ENCODE results near the gene PPCDC.

Gene PPCDC

DNA sequence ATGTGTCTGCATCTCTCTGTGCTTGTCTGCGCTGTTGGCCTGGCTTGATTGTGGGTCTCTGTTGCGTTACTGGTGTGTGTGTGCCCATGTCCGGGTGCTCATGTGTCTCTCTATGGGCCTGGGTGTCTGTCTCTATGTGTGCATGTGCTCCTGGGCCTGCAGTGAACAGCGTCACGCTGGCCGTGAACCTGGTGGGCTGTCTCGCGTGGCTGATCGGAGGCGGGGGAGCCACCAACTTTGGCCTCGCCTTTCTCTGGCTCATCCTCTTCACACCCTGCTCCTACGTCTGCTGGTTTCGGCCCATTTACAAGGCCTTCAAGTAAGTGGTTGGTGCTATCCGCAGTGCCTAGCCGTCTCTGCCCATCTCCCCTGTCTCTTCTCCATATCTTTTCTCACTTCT is 7.0 kb upstream of the PPCDC start:
- no peak for DNase-seq (ENCODE audit: low spot score)

DNA sequence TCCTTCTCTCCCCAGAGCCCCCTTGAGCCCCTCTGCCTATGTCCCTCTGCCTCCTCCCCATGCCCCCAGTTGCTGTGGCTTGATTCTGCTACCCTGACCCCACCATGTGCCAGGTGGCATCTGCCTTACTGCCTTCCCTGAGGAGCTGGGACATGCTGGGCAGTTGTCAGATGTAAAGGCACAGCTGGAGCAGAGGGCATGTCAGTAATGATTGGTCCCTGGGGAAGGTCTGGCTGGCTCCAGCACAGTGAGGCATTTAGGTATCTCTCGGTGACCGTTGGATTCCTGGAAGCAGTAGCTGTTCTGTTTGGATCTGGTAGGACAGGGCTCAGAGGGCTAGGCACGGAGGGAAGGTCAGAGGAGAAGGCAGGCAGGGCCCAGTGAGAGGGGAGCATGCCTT is 3.5 kb upstream of the PPCDC start:
- DNase-seq (ENCODE audit: low spot score), result no peak

DNA sequence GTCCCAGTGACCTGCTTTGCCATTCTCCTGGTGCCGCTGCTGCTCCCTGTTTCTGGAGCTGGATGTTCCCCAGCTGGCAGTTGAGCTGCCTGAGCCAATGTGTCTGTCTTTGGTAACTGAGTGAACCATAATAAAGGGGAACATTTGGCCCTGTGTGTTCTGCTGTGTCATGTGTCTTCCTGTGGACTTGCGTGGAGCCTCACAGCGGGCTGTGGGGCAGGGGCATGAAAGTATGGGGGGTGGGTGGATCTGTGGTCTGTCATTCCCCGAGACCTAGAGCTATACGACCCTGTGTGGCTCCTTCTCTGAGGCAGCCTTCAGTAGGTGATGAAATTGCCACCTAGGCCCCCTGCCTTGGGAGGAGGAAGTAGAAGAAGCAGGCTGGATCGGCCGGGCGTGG is 2.0 kb upstream of the PPCDC start:
- DNase-seq (ENCODE audit: low spot score), result no peak

DNA sequence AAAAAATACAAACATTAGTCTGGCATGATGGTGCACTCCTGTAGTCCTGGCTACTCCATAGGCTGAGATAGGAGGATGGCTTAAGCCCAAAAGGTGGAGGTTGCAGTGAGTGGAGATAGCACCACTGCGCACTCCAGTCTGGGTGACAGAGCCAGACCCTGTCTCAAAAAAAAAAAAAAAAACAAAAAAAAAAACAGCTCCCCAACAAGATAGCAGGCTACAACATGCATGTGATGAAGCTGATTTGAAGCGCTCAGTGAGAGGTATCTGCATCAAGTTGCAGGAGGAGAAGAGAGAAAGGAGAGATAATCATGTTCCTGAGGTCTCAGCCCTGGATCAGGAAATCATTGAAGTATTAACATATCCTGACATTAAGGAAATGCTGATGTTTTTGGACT is 608 bp upstream of the PPCDC start:
- no peak for DNase-seq (ENCODE audit: low spot score)

DNA sequence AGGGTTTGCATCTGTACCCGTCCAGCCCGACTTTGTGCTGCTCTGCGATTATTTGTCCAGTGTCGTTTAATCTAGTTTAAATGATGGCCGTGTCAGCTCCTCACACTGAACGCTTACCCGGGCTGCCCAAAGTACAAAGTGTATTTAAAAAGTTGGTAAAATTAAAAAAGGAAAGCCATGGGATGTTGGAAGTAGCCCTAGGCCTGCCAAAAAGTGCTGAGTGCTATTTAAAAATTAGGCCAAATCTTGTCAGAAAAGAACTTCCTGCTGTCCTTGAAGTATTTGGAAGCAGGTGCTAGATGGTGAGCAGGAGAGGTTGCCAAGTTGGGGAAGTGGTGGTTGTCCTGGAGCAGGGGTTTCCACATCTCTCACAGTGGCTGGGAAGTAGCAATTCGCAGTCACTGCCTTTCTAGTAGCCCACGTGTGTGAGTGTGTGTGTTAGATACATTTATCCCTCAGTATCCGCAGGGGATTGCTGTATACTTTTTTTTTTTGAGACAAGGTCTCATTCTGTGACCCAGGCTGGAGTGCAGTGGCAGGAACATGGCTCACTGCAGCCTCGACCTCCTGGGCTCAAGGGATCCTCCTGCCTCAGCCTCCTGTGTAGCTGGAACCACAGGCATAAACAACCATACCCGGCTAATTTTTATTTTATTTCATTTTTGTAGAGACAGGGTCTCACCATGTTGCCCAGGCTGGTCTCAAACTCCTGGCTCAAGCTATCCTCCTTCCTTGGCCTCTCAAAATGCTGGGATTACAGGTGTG is 664 bp downstream of the PPCDC start:
- DNase-seq (ENCODE audit: low spot score), result no peak

DNA sequence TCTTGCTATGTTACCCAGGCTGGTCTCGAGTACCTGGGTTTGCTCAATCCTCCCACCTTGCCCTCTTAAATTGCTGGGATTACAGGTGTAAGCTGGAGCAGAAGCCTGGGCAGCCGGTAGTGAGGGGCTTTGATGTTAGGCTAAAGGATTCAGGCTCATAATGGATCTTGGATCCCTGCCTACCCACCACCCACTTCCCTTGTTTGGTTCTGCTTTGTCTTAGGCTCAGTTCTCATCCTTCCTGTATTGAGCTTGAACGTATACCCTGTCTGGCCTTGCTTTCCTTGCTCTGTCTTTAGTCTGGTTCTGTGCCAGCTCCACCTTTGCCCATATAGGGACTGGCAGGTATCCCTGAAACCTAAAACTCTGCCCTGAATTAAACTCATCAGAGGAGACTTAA is 1.7 kb downstream of the PPCDC start:
- no peak for DNase-seq (ENCODE audit: low spot score)

DNA sequence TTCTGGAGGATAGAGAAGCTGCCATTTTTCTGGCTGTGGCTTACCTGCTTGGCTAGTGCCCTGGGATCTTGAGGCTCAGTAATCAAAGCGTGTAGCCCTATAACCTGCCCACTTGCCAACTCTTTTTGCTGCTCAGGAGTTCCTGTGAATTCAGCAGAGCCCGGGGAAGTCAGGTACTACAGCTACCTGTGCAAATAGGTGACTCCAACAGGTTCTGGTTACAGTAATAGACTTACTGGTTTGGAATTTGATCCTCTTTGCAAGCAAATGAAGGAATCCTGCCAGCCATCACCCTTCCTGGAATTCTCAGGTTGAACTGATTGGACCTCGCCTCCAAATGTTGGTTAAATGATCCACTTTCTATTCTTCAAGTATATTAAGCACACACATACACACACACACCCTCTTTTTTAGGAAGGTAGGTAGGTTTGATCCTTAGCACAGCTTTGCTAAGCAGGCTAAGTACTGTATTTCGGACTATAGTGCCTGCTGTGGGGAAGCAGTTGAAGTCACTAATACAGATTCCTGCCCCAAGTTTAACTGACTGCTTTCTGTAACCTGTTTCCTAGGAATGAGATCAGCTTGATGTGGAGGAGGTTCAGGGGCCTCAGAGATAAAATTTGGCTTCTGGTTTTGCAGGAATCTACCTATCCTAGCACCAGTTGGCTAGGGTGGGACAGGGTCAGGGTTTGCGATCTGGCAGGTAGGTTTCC is 2.3 kb downstream of the PPCDC start:
- DNase-seq (ENCODE audit: low spot score), result no peak

DNA sequence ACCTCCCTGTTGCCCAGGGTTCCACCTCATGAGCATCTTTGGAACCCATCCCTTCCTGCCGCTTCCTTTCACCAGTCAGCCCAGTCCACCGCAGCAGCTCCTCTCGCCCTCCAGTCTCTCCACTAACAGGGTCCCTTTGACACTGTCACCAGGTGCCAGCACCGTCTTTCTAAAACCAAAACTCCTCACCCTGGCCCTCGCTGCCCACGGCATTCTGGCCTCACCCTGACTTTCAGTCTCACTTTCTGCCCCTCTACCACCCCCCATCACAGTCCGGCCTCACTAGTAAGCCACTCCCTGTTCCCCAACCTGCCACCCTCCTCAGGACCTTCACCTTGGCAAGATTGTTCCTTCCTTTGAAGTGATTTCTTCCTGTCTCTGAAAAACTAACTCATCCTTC is 4.2 kb downstream of the PPCDC start:
- no peak for DNase-seq (ENCODE audit: low spot score)

DNA sequence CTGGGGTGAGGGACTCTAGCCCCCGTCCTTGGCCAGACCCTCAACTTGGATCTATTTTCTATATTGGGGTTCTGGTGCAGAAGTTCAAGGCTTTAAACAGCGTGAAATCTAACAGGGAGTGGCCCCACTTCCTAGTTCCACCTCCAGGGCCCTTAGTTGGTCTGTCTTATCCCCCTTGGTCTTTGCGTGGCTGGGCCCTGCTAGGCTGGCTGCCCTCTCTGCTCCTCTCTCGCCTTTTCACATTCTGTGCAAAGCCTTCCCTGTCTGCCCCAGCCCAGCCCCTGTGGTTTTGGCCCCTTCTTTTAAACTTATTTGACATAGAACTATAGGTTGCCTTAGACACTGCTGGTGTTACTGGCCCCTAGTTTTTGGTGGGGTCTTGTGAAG is 5.6 kb downstream of the PPCDC start:
- no peak for DNase-seq (ENCODE audit: low spot score)

DNA sequence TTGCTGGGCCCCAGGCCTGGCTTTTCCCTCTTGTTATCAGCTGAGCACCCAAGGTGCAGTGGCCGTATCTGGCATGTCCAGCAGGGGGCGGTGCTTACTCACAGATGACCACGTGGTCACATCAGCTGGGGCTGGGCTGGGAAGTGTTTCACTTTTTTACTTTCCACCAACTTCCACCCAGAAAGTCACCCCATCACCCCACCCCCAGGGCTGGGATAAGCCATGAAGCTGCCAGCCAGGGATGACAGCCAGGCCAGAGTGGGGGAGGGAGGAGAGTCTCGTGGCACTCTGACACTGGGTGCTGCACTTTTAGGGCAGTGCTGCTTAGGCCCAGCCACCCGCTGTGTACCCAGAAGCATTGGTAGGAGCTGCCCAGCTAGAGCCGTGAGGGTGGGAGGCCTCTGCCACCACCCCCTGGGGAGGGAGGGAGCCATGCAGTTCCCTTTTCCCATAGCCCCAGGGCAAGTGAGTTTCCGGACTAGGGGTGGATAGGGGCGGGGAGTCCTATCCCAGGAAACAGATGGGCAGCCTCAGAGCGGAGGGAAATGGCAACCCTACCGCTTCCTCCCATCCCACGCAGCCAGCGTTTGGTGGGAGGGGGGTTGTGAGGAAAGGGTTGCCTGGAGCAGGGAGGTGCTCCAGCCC is 6.1 kb downstream of the PPCDC start:
- peak; percentile 88 for DNase-seq (ENCODE audit: low spot score)

DNA sequence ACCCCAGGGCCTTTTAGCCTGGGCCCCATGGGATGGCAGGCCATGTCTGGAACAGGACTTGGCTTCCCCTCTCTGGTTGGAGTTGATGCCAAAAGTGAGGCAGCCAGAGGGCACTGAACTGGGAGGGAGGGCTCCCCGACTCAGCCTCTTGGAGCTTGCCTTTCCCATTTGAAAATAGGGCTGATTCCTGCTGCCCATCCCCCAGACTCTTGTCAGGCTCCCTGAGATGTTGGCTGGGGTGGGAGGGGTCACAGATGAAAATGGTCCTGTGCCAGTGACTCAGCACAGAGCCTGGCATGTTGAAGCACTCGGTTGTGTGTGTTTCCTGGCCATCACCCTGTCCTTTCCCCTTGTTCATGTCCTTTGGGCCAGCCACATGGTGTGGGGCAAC is 6.6 kb downstream of the PPCDC start:
- DNase-seq (ENCODE audit: low spot score), result no peak

DNA sequence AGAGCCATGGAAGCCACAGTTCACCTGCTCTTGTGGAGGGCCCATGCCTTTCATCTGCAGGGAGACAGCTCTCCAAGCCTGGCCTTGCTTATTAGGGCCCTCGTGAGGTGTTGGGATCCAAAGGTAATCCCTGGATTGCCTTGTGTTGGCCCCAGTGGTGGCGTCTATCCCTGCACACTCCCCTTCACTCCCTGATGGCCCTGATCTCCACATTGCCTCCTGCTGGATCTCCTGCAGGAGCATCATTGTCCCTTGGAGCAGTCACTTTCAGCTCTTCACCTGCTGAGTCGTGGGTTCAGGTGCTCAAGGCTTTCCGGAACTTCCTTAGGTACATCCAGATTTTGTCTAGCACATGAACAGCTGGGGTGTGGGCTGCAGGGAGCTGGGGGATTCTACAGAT is 7.0 kb downstream of the PPCDC start:
- no peak for DNase-seq (ENCODE audit: low spot score)

DNA sequence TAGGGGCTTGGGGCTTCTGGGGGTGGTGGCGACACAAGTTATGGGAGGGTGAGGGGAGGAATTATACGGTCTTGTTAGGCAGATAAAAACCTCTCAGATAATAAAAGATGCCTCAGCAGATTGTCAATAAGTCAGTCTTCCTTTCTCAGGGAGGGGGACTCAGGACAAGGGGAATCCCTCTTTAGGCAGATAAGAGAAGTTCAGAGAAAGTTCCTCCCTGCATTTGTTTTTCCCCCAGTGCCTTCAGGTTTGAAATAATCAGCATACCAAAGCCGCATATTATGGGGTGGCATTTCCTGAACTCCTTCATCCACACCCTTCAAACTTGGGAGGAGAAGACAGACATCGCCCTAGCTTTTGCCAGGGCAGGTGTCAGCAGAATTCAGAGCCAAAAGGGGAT is 8.5 kb downstream of the PPCDC start:
- DNase-seq (ENCODE audit: low spot score), result no peak

DNA sequence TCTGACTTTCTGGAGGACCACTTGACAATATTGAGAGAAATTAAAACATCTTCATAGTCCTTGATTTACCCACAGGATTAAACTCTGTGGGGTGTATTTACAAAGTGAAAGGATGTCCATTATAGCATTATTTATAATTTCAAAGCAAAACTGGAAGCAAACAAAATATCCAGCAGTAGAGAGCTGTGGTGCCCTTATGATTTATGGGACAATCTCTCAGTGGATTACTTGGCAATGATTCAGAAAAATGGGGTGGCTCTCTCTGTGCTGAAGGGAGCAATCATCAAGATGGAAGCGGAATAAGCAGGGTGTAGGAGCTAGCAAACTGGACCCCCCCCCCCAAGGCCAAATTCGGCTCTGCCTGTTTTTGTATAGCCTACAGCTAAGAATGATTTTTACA is 9.0 kb downstream of the PPCDC start:
- no peak for DNase-seq (ENCODE audit: low spot score)

DNA sequence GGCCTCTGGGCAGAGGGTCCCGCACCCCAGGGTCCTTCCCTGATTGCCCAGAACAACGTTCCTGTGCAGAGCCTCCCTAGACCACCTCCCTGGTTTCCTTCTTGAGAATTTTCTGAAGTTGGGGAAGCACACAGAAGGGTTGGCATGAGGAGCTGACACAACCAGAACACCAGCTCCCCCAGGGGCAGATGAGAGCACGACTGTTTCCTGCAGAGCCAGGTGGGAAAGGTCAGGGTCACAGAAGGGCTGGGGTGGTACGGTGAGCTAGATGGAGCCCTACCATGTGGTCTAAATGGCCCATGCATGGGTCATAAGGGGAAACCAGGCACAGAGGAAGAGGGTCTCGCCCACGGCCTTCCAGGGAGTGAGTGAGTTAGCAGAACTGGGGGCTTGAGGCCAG is 10.4 kb downstream of the PPCDC start:
- DNase-seq (ENCODE audit: low spot score), result no peak

DNA sequence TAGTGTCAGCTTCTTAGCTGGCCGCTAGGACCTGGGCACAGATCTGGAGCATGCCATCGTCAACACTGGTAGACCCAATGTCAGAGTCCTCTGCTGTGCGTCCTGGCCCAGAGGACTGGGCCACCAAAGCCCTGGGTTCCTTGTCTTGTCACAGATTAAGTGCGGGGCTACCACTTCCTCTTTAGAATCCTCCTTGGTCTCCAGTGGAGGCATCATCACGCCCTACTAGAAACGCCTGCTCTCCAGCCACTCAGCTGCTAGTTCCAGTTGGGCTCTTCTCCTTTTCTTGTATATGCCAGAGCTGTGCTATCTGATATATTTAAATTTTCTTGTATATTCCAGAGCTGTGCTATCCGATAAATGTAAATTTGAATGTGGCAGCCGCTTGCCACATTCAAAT is 11.2 kb downstream of the PPCDC start:
- DNase-seq (ENCODE audit: low spot score), result no peak

DNA sequence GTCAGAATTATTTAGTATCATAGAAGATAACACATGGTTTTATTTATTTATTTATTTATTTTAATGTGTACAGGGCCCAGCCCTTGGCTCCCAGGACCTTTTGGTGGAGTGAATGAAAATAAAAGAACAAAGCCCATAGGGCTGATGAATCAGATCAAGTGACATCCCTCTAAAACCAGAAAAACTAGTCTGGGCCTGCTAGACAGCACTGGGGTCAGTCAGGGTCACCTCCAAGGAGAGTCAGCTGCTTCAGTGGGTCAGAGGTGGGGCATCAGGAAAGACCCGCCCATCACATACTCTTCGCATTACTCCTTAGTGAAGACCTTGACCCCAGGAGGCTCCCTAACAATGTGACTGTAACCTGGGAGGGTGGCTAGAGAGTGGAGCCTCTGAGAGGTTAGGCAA is 12.8 kb downstream of the PPCDC start:
- no peak for DNase-seq (ENCODE audit: low spot score)

DNA sequence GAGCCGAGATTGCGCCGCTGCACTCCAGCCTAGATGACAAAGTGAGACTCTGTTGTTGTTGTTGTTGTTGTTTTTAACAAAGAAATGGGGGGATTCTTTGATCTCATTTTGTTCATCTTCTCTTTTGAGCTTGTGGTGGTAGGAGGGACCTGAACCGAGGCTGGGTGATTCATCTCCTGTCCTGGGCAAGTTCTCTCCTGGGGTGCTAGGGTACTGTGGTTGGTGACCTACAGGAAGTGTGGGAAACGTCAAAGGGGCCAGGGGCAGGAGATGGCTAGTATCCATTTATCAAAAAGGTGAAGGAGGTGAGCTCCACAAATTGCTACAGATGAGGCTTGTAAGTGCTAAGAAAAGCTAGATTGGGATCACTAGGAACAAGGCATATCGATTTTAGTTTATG is 14.3 kb downstream of the PPCDC start:
- DNase-seq (ENCODE audit: low spot score), result no peak

DNA sequence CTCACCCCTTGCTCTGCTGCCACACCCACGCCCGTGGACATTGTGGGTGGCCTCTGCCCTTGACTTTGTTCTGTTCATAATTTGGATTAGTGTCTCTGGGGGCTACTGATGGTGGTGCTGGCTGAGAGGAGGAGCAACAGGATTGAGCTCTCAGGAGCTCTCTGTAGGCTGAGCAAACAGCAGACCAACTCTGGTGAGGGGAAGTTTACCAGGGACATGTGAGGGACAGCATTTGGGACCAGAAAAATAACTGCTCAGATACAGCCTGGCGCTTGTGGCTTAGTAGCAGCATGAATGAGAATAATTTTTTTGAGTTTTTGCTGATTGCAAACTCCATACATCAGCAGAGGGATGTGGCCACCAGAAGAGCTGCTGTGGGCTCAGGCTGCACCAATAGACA is 14.8 kb downstream of the PPCDC start:
- DNase-seq (ENCODE audit: low spot score), result no peak

DNA sequence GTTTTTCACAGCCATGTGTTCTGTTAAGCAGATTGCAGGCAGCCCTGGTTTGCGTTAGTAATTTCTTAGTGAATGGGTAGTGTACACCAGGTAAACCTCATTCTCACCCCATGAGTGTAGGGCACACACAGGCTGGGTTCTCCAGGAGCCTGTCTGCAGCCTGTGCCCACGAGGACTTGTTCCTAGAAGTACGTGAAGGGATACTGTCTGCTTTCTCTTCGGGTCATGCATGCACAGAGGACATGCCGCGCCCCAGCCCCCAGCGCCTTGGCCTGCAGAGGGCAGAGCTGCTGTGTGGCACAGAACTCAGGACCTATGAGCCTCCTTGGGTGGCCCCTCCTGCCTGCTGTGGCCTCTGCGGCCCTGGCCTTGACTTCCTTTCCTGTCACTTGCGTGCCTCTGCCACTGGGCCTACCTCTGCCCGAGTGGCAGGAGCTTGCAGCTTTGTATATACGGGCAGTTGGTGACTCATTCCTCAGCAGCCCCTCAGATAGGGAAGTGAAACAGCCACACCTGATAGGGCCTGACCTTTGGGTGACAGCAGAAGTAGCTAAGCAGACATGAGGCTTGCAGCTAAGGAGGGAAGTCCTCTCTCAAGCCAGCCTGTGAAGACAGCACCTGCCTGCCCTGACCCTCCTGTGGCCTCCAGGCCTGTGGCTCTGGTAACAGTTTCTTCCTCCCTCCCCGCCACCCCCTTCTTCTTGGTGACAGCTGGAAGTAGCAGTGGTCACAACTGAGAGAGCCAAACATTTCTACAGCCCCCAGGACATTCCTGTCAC is 19.5 kb downstream of the PPCDC start:
- DNase-seq (ENCODE audit: low spot score), result peak; percentile 74

DNA sequence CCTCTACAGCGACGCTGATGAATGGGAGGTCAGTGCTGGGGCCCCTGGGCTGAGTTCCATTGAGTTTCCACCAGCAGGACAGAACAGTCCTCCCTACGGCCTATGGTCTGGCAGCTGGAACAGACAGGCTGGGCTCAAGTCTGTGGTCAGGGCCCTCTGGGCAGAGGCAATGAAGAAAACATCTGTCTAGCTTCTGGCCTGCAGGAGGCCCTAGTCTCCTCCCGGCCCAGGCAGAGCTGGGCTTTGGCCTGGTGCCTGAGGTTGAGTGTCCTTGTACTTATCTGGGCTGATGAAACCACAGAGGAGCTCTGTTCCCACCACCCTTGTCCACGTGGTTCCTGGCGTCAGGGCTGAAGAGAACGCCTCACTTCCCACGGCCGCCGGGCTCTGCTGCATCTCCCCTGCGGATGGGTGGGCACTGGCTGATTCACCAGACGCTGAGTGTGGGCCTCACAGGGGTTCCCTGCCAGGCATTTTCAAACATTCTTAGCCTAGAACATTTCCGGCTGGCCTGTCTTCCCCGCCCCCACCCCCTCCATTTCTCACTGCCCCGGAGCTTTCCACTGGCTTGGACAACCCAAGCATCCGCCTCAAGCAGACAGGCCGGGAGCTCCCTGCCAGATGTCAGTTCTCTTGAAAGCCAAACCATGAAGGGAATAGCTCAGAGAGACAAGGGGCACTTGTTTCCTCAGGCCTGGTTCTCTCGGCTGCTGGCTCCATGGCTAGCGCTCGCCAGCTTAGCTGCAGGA is 20.3 kb downstream of the PPCDC start:
- peak; percentile 79 for DNase-seq (ENCODE audit: low spot score)

DNA sequence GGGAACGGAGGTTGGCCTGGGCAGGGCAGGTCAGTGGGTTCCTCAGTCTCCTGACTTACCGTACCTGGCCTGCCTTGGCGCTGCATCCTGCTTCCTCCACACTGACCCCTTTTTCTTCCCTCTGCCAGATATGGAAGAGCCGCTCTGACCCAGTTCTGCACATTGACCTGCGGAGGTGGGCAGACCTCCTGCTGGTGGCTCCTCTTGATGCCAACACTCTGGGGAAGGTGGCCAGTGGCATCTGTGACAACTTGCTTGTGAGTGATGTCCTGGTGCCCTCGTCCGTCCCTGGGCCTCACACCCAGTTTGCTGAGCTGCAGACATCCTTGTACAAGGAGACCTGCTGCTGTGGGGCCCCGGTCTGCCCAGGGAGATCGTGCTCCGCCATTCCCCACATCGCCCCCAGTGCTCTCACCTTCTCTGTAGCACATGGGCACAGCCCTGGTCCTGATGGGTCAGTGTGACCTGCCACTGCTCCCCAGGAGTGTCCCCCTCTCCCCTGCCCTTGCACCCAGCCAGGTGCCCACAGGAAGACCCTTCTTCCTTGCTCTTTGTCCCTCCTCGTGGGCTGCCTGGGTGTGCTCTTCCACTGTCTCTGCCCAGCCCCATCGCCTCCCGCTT is 21.0 kb downstream of the PPCDC start:
- DNase-seq (ENCODE audit: low spot score), result no peak

Data from HuH-7 (cell line).